ENCODE data around the gene NATD1.

The NATD1 gene

GRCh38 chr17:21189361-21189760, 63.8 kb downstream of the NATD1 start:
- Histone ChIP-seq H4K20me1 (ENCODE audit: insufficient read depth, low read length) (no peaks in the 10 kb centered on the region), H3K27ac (ENCODE audit: low read length) (no peak overlapping the region), H3K36me3 (replicated peaks; ENCODE audit: low read depth, low read length) (no peaks in the 10 kb centered on the region), H3K9ac (ENCODE audit: low read length) (no peak overlapping the region), H3K4me2 (ENCODE audit: low read length) (no peak overlapping the region), H3K9me3 (ENCODE audit: insufficient read depth, low read length) (no peaks in the 10 kb centered on the region), H3K4me1 (ENCODE audit: low read length) (no peaks in the 10 kb centered on the region), H3K4me3 (ENCODE audit: low read length) (no peak overlapping the region), H3K79me2 (ENCODE audit: low read length) (no peaks in the 10 kb centered on the region), H2AFZ (ENCODE audit: low read depth, low read length) (no peak overlapping the region), H3K27me3 (ENCODE audit: low read depth, low read length) (no peaks in the 10 kb centered on the region)
- TF ChIP-seq CTCF (IDR thresholded peaks at IDR 0.05; ENCODE audit: low read depth, low read length) (no peak), EZH2phosphoT487 (IDR thresholded peaks at IDR 0.05; ENCODE audit: low read depth) (no peak)
